Choroid plexus epithelial cell (primary cell): ENCODE data around the gene BCL7A.
"Not testable (repeated sequence)": the region's sequence is repeated elsewhere in the genome, so short reads cannot be mapped to it uniquely, and the experiment has no call there.

ENCODE experiments used
- DNase-seq: peaks from one replicate; pipeline ENCODE4 v3.0.0-alpha.2; 2010; ENCODE audit warnings: low read depth
- H3K4me3 ChIP-seq: 2 replicates; pipeline ENCODE4 v1.5.1; 2011; ENCODE audit warnings: low read depth, mild to moderate bottlenecking, control low read depth, low read length, moderate library complexity
- TF ChIP-seq, protein P1 (sequence below): conservative IDR thresholded peaks from 2 replicates; pipeline ENCODE4 v1.5.1; 2011; ENCODE audit warnings: low read depth, mild to moderate bottlenecking, control low read depth, inconsistent platforms, low read length, moderate library complexity

Gene BCL7A

GRCh38 chr12:122048151-122048550 lies 26.5 kb downstream of the BCL7A start:
- no peak overlapping the region for H3K4me3 ChIP-seq
- TF ChIP-seq, protein P1, sequence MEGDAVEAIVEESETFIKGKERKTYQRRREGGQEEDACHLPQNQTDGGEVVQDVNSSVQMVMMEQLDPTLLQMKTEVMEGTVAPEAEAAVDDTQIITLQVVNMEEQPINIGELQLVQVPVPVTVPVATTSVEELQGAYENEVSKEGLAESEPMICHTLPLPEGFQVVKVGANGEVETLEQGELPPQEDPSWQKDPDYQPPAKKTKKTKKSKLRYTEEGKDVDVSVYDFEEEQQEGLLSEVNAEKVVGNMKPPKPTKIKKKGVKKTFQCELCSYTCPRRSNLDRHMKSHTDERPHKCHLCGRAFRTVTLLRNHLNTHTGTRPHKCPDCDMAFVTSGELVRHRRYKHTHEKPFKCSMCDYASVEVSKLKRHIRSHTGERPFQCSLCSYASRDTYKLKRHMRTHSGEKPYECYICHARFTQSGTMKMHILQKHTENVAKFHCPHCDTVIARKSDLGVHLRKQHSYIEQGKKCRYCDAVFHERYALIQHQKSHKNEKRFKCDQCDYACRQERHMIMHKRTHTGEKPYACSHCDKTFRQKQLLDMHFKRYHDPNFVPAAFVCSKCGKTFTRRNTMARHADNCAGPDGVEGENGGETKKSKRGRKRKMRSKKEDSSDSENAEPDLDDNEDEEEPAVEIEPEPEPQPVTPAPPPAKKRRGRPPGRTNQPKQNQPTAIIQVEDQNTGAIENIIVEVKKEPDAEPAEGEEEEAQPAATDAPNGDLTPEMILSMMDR: no peak
- DNase-seq: peak; percentile 63

DNA sequence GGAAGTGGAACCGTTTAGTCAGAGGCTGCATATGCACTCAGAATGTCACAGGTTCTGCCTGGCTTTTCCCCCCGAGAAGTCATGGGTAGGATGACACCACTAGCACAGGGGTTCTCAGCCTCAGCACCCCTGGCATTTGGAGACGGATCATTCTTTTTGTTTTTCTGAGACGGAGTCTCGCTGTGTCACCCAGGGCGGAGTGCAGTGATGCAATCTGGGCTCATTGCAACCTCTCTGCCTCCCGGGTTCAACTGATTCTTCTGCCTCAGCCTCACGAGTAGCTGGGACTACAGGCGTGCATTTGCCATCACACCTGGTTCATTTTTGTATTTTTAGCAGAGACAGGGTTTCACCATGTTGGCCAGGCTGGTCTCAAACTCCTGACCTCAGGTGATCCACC lies 28.1 kb downstream of the BCL7A start:
- no peak for DNase-seq
- TF ChIP-seq, protein P1: no peak
- no peak overlapping the region for H3K4me3 ChIP-seq

GRCh38 chr12:122050706-122051105 lies 29.0 kb downstream of the BCL7A start:
- TF ChIP-seq, protein P1: no peak
- no peak overlapping the region for H3K4me3 ChIP-seq
- DNase-seq: no peak

- no peak overlapping the region for H3K4me3 ChIP-seq
- TF ChIP-seq, protein P1: no peak
- peak; percentile 23 for DNase-seq
Observed at GRCh38 chr12:122051231-122051876, 29.7 kb downstream of the BCL7A start.

DNA sequence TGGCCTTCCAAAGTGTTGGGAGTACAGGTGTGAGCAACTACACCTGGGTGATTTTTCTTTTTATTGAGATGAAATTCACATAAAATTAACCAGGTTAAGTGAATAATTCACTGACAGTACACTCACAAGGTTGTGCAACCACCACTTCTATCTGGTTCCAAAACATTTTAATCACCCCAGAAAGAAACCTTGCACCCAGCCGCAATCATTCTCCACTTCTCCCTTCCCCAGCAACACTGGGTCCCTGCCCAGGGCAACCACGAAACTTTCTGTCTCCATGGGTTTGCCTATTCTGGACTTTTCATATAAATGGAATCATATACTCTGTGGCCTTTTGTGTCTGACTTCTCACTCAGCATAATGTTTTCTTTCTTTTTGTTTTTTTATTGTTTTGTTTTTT lies 30.6 kb downstream of the BCL7A start:
- TF ChIP-seq, protein P1: no peak
- DNase-seq: no peak
- H3K4me3 ChIP-seq: no peak overlapping the region

DNA sequence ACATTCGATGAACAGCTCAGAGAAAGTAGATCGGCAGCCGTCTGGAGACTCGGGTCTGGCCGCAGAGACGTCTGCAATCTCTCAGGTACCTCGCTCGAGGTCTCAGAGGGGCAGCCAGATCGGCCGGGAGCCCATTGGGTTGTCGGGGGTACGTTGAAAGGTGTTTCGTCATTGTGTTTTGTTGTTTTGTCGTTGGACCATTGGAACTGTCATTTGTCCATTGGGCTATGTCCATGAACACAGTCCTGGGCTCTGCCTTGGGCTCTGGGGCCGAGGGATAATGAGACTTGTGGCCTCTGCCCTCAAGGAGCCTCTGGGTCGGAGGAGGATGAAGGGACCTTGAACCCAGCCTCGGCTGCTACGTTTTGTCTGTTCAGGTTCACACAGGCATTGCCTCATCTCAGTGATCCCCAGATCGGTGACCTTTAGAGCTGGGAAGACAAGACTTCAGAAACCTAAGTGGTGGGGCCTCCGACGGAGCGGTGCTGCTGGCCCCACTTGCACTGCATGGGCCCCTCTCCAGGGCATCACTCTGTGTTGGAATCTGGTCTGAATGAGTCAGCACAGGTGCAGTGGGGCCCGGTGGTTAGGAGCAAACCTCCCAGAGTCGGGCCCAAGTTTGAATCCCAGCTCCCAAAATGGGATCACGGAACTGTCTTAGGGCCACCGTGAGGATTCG lies 33.3 kb downstream of the BCL7A start:
- no peak for DNase-seq
- TF ChIP-seq, protein P1: no peak
- H3K4me3 ChIP-seq: no peak overlapping the region

GRCh38 chr12:122056406-122056805 lies 34.7 kb downstream of the BCL7A start:
- DNase-seq, H3K4me3 ChIP-seq: not testable (repeated sequence)
